GM10266 (cell line): ENCODE data around the gene FKTN.

Experiments used
- DNase-seq: peaks from one replicate; pipeline ENCODE4 v3.0.0; 2012; ENCODE audit errors: extremely low spot score
- TF ChIP-seq, protein P1 (sequence below): IDR thresholded peaks from 2 replicates; pipeline ENCODE4 v1.5.1; 2012; ENCODE audit warnings: mild to moderate bottlenecking, low read depth; ENCODE audit not compliant: control insufficient read depth, insufficient read depth; ENCODE audit errors: missing control alignments

The FKTN gene

DNA sequence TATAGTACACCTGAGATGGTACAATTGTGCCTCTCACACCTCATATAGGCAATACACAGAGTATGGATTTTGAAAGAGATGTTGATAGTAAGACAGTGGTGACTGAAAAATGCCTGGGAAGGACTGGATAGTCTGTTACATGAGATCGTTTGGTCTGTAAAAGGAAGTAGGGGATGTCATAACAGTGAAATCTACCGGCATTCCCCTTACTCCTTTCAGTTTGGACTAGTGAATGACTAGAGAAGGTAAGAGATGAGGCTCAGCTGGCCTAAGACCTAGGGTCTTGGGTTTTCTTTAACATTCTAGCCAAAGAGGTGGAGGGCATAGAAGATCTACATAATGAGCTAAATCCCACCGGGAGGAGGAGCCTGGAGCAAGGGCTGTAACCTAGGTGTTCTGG, 112.4 kb downstream of the FKTN start:
- DNase-seq, result no peak
- TF ChIP-seq, protein P1, sequence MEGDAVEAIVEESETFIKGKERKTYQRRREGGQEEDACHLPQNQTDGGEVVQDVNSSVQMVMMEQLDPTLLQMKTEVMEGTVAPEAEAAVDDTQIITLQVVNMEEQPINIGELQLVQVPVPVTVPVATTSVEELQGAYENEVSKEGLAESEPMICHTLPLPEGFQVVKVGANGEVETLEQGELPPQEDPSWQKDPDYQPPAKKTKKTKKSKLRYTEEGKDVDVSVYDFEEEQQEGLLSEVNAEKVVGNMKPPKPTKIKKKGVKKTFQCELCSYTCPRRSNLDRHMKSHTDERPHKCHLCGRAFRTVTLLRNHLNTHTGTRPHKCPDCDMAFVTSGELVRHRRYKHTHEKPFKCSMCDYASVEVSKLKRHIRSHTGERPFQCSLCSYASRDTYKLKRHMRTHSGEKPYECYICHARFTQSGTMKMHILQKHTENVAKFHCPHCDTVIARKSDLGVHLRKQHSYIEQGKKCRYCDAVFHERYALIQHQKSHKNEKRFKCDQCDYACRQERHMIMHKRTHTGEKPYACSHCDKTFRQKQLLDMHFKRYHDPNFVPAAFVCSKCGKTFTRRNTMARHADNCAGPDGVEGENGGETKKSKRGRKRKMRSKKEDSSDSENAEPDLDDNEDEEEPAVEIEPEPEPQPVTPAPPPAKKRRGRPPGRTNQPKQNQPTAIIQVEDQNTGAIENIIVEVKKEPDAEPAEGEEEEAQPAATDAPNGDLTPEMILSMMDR, result no peak

DNA sequence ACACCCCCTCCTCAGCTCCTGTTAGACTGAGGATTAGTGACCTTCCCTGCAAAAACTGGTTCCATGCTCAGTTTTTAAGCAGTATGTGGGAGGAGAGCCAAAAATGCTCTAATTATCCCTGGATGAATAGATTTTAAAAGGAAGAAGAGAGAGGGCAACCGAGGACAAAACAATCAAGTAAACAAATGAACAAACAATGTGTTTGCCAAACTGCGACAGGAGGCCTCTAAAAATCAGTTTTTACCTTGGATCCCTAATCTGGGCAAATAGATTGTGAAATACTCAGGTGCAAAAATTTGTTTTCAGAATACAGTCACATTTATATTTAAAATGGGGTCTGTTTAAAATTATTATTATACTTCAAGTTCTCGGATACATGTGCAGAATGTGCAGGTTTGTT, 112.8 kb downstream of the FKTN start:
- TF ChIP-seq, protein P1, result no peak
- no peak for DNase-seq

GRCh38 chr9:105672711-105673234, 114.8 kb downstream of the FKTN start:
- TF ChIP-seq, protein P1, result no peak
- DNase-seq, result no peak

DNA sequence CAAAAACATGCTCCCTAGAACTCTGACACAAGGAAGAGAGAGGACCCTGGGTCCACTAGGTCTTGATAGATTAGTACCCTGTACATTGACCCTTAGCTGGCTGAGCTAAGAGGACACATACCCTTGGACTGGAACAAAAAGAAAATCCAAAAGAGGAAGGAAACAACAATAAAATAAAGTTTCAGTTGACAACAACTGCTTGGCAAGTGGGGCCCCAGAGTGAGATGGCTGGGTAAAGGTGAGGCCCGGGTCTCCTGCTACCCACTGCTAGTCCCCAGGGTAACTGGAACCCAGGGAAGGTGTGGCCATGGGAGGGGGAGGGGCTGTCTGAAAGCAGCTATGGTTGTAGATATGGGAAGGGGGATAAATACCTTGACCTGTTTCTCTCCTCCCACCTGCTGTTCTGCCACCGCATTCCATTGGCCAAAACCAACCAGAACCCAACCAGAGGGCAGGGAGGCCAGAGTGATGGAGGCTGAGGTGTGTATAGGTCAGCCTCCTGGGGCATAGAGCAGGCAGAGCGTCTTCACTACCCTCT, 116.0 kb downstream of the FKTN start:
- TF ChIP-seq, protein P1, result no peak
- DNase-seq, result no peak

GRCh38 chr9:105676351-105676923, 118.5 kb downstream of the FKTN start:
- no peak for DNase-seq
- TF ChIP-seq, protein P1, result no peak

- no peak for DNase-seq
- TF ChIP-seq, protein P1, result no peak
Observed at GRCh38 chr9:105678163-105678562, 120.2 kb downstream of the FKTN start.

DNA sequence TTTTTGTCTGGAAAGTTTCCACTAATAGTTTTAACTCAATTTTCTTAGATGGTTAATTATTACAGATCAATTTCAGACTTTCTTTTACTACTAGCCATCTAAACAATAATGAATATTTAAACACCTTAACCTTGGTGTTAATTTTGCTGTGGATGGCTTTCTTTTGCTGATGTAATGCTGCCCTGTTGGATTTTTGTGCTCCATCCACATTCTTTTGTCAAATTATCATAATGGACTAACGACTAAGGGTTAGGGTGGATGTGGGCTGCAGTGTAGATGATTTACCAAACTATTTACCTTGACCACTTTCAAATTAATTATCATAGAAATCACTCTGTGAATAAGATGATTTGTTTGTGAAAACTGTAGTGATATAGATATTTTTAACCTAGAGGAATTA, 120.8 kb downstream of the FKTN start:
- TF ChIP-seq, protein P1, result no peak
- DNase-seq, result no peak
